Vagina (tissue), 2 donors: Measurements from ENCODE around the gene KCNH1.

Source experiments
- CTCF ChIP-seq, 3 experiments: fragments of 450-650 bp in 2 of 3; fragments of 200-600 bp in 1 of 3; sonication (generic) in 1 of 3; IDR thresholded peaks; one replicate each; pipeline ENCODE4 v1.5.1; 2017 to 2019; ENCODE audit warnings: antibody characterized with exemption in 3 of 3, mild to moderate bottlenecking in 2 of 3, moderate library complexity in 2 of 3
- POLR2AphosphoS5 ChIP-seq, 2 donors: sonication (generic); formaldehyde crosslinking; IDR thresholded peaks; one replicate each; pipeline ENCODE4 v1.9.0; 2017; ENCODE audit warnings: antibody characterized with exemption in 2 of 2, mild to moderate bottlenecking in 2 of 2, low read depth in 1 of 2; ENCODE audit not compliant: insufficient read depth in 1 of 2

DNA sequence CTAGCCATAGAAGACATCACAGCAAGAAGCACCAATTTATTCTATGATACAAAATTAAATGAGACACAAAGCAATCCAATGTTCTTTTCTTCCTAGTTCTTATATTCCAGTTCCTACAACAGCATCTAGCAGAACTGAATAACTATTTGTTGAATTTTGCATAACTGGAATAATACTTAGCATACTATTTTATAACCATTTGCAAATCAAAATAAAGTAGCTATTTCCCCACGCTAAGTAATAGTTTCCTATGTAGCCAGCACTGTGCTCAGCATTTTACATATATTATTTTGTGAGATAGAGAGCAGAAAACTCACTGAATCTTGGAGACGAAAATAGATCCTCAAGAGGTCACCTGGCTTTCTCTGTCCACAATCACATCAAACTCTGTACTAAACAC, 42.1 kb downstream of the KCNH1 start:
- TF ChIP-seq POLR2AphosphoS5 (IDR thresholded peaks at IDR 0.05; ENCODE audit: insufficient read depth in 1 of 2, low read depth in 1 of 2) (no peak), CTCF (IDR thresholded peaks at IDR 0.05) (no peak)
